Measurements from ENCODE around the gene MAD1L1.

- TF ChIP-seq EZH2phosphoT487 (IDR thresholded peaks at IDR 0.05; ENCODE audit: insufficient read depth, low read depth) (no peak), EZH2 (IDR thresholded peaks at IDR 0.05; ENCODE audit: insufficient read depth, poor library complexity, severe bottlenecking) (no peak)
These were observed 187.0 kb downstream of the MAD1L1 start for GRCh38 chr7:2045559-2046405.
